Stimulated activated naive CD8-positive, alpha-beta T cell treated with anti-CD3 and anti-CD28 coated beads, Interleukin-15, amount 100 ng/mL, for 72 hours (primary cell): ENCODE measurements around the gene INTS1.

Experiments
- ATAC-seq: fragments of 150-1000 bp; cut with Tn5 transposase; 2 replicates; pipeline ENCODE4 v1.10.0; 2021; ENCODE audit warnings: mild to moderate bottlenecking, moderate library complexity
- DNase-seq, 2 donors: peaks; one replicate each; pipeline ENCODE4 v3.0.0; 2021 to 2022
- H3K27ac Mint-ChIP-seq, 2 donors: one replicate each; pipeline ENCODE4 v1.8.0; 2022; ENCODE audit warnings: mild to moderate bottlenecking in 2 of 2, mixed read lengths in 2 of 2, moderate library complexity in 2 of 2
- H3K27me3 Mint-ChIP-seq: one replicate; pipeline ENCODE4 v1.8.0; 2022; ENCODE audit warnings: mixed read lengths
- H3K4me1 Mint-ChIP-seq: one replicate; pipeline ENCODE4 v1.8.0; 2022; ENCODE audit warnings: mild to moderate bottlenecking, mixed read lengths
- H3K4me3 Mint-ChIP-seq, 2 donors: one replicate each; pipeline ENCODE4 v1.8.0; 2022; ENCODE audit warnings: mild to moderate bottlenecking in 2 of 2, mixed read lengths in 2 of 2, moderate library complexity in 1 of 2
- H3K9me3 Mint-ChIP-seq, 2 donors: one replicate each; pipeline ENCODE4 v1.8.0; 2022; ENCODE audit warnings: mixed read lengths in 2 of 2

INTS1 gene

GRCh38 chr7:1425292-1426136 is 78.7 kb downstream of the INTS1 start:
- peaks cover 24% of the 10 kb centered on the region for H3K27me3 Mint-ChIP-seq
- H3K27ac Mint-ChIP-seq, result no peak overlapping the region
- DNase-seq, result no peak
- ATAC-seq, result peak; percentile 51
- no peak overlapping the region for H3K4me3 Mint-ChIP-seq
- no peaks in the 10 kb centered on the region for H3K9me3 Mint-ChIP-seq
- H3K4me1 Mint-ChIP-seq, result peaks cover 7% of the 10 kb centered on the region

GRCh38 chr7:1424041-1424440 is 80.1 kb downstream of the INTS1 start:
- DNase-seq, result no peak
- ATAC-seq, result no peak
- H3K27me3 Mint-ChIP-seq, result peaks cover 36% of the 10 kb centered on the region
- peaks cover 12% of the 10 kb centered on the region for H3K4me1 Mint-ChIP-seq
- H3K4me3 Mint-ChIP-seq, result no peak overlapping the region
- H3K9me3 Mint-ChIP-seq, result no peaks in the 10 kb centered on the region
- H3K27ac Mint-ChIP-seq, result no peak overlapping the region

- Mint-ChIP-seq H3K4me3 (no peak overlapping the region), H3K9me3 (no peaks in the 10 kb centered on the region), H3K27ac (peak overlapping the region in 1 of 2 donors; percentile 86), H3K4me1 (peaks cover 20% of the 10 kb centered on the region), H3K27me3 (peaks cover 42% of the 10 kb centered on the region)
- no peak for ATAC-seq
- no peak for DNase-seq
Measured at GRCh38 chr7:1423264-1423811, 80.9 kb downstream of the INTS1 start.

GRCh38 chr7:1422512-1423263 is 81.5 kb downstream of the INTS1 start:
- Mint-ChIP-seq H3K27me3 (peaks cover 45% of the 10 kb centered on the region), H3K9me3 (no peaks in the 10 kb centered on the region), H3K27ac (peak overlapping the region in 1 of 2 donors; percentile 19), H3K4me3 (no peak overlapping the region), H3K4me1 (peaks cover 26% of the 10 kb centered on the region)
- DNase-seq (no peak), ATAC-seq (no peak)

DNA sequence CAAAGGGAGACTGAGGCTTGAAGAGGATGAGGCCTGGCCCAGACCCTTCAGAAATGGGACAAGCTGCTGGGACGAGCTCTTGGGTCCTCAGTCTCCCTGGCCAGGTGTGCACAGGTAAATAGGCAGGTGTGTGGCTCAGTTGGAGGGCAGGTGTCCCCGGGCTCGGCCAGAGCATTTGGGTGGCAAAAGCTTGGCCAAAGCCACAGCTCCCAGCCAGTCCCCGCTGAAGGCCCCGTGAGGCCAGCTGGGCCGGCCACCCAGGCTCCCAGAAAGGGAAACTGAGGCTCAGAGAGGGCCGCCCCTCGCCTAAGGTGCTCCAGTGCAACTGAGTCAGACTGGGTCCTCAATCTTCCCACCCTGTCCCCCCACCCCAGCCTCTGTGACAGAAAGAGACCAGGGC is 82.2 kb downstream of the INTS1 start:
- H3K4me3 Mint-ChIP-seq, result no peak overlapping the region
- ATAC-seq, result no peak
- no peak for DNase-seq
- H3K27me3 Mint-ChIP-seq, result peaks cover 50% of the 10 kb centered on the region
- H3K27ac Mint-ChIP-seq, result no peak overlapping the region
- H3K4me1 Mint-ChIP-seq, result peaks cover 33% of the 10 kb centered on the region
- no peaks in the 10 kb centered on the region for H3K9me3 Mint-ChIP-seq

DNA sequence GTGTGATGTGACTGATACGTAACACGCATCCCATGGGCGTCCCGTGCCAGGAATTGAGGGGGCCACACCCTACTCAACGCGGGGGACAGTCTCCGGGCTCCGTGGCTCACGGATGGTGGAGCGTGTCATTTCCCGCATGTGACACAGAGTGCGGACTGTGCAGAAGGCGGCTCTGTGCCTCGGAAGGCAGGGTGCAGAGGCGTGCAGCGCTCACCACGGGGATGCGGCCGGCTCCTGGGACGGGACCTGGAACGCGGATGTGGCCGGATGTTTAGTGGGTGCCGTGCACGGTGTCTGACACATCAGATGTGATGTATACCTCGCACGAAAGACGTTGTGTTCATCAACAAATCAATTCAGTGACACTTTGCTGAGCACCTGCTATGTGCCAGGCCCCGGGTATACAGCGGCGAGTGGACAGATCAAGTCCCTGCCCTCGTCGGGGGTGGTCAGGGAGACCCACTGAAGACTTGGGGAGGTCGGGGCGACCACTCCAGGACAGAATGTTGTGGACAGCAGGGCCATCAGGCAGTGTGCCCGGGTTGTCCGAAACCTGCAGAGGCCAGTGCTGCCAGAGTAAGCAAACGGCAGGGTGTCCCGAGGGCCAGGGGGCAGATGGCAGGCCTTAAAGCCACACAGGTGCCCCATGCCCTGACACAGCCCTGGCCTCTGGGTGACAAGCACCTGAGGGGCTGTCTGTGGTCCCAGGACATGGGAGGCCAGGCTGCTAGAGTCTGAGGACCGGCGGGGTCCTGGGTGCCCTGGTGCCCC is 83.0 kb downstream of the INTS1 start:
- H3K4me3 Mint-ChIP-seq, result no peak overlapping the region
- no peak for DNase-seq
- no peaks in the 10 kb centered on the region for H3K9me3 Mint-ChIP-seq
- no peak for ATAC-seq
- no peak overlapping the region for H3K27ac Mint-ChIP-seq
- peaks cover 41% of the 10 kb centered on the region for H3K4me1 Mint-ChIP-seq
- peaks cover 57% of the 10 kb centered on the region for H3K27me3 Mint-ChIP-seq
